Stromal cell of bone marrow (primary cell): ENCODE data around the gene CTTN.
"Not testable (repeated sequence)": the region's sequence is repeated elsewhere in the genome, so short reads cannot be mapped to it uniquely, and the experiment has no call there.

Experiments
- DNase-seq: peaks from one replicate; pipeline ENCODE4 v3.0.0-alpha.2; 2012; ENCODE audit warnings: low read depth

The CTTN gene

GRCh38 chr11:70429724-70430521, 31.6 kb downstream of the CTTN start:
- DNase-seq: no peak

- no peak for DNase-seq
These were observed 32.6 kb downstream of the CTTN start for GRCh38 chr11:70430671-70431574.

- DNase-seq: no peak
These were observed 33.3 kb downstream of the CTTN start for GRCh38 chr11:70431611-70432010.

GRCh38 chr11:70432065-70432464, 33.7 kb downstream of the CTTN start:
- no peak for DNase-seq

- no peak for DNase-seq
These were observed 34.3 kb downstream of the CTTN start for GRCh38 chr11:70432580-70432979.

- DNase-seq: no peak
These were observed 34.7 kb downstream of the CTTN start for GRCh38 chr11:70433038-70433437.

- DNase-seq: no peak
These were observed 35.2 kb downstream of the CTTN start for GRCh38 chr11:70433526-70433925.

GRCh38 chr11:70433966-70434812, 35.9 kb downstream of the CTTN start:
- DNase-seq: no peak

- DNase-seq: no peak
These were observed 36.5 kb downstream of the CTTN start for GRCh38 chr11:70434813-70435278.

GRCh38 chr11:70435361-70435760, 37.0 kb downstream of the CTTN start:
- no peak for DNase-seq

- DNase-seq: no peak
These were observed 37.6 kb downstream of the CTTN start for GRCh38 chr11:70435765-70436500.

GRCh38 chr11:70436501-70436860, 38.2 kb downstream of the CTTN start:
- no peak for DNase-seq

GRCh38 chr11:70437111-70437784, 38.9 kb downstream of the CTTN start:
- no peak for DNase-seq

- DNase-seq: no peak
These were observed 41.9 kb downstream of the CTTN start for GRCh38 chr11:70440206-70440605.

- DNase-seq: no peak
These were observed 45.4 kb downstream of the CTTN start for GRCh38 chr11:70443773-70444030.

GRCh38 chr11:70445091-70445490, 46.8 kb downstream of the CTTN start:
- no peak for DNase-seq

- no peak for DNase-seq
These were observed 47.3 kb downstream of the CTTN start for GRCh38 chr11:70445605-70446004.

- no peak for DNase-seq
These were observed 50.7 kb downstream of the CTTN start for GRCh38 chr11:70448983-70449567.

- DNase-seq: no peak
These were observed 56.0 kb downstream of the CTTN start for GRCh38 chr11:70454197-70454767.

- DNase-seq: not testable (repeated sequence)
These were observed 56.5 kb downstream of the CTTN start for GRCh38 chr11:70454811-70455210.
